Ishikawa (cell line): ENCODE data around the gene AKR1B1.

Experiments
- CEBPB ChIP-seq: IDR thresholded peaks from 2 replicates; pipeline ENCODE4 v1.6.1; 2012
- FOXM1 ChIP-seq: IDR thresholded peaks from 2 replicates; pipeline ENCODE4 v1.6.1; 2012; ENCODE audit warnings: low read depth, borderline replicate concordance
- NFIC ChIP-seq: IDR thresholded peaks from 2 replicates; pipeline ENCODE4 v1.6.1; 2012
- REST ChIP-seq: IDR thresholded peaks from 2 replicates; pipeline ENCODE4 v1.6.1; 2012; ENCODE audit warnings: low read depth, mild to moderate bottlenecking
- YY1 ChIP-seq: IDR thresholded peaks from 2 replicates; pipeline ENCODE4 v1.6.1; 2012; ENCODE audit warnings: low read depth
- TF ChIP-seq, protein P1 (sequence below): IDR thresholded peaks from 2 replicates; pipeline ENCODE4 v1.6.1; 2012

DNA sequence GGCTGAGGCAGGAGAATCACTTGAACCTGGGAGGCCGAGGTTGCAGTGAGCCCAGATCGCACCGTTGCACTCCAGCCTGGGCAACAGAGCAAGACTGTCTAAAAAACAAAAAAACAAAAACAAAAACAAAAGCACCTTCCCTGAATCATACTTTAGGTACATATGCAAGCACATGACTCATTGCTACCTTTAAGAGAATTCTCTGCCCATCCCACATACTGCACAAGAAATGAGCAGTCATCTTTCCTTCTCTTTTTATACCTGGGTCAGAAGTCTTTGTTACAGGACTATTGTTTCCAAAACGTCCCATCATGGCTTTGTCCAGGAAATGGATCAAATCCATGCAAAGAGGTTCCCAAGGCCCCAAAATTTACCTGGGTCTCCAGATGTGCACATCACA is 47.0 kb upstream of the AKR1B1 start:
- TF ChIP-seq FOXM1 (no peak), REST (no peak), CEBPB (no peak), YY1 (no peak), NFIC (no peak)
- TF ChIP-seq, protein P1, sequence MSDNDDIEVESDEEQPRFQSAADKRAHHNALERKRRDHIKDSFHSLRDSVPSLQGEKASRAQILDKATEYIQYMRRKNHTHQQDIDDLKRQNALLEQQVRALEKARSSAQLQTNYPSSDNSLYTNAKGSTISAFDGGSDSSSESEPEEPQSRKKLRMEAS, result no peak
